ENCODE data around the gene RABL2A.
"Not testable (repeated sequence)": the region's sequence is repeated elsewhere in the genome, so short reads cannot be mapped to it uniquely, and the experiment has no call there.

RABL2A gene

GRCh38 chr2:113621002-113621401 is 6.1 kb upstream of the RABL2A start:
- DNase-seq: not testable (repeated sequence)

GRCh38 chr2:113625906-113626305 is 1.2 kb upstream of the RABL2A start:
- not testable (repeated sequence) for DNase-seq

GRCh38 chr2:113632849-113633345 is 5.8 kb downstream of the RABL2A start:
- not testable (repeated sequence) for DNase-seq

- not testable (repeated sequence) for DNase-seq
Observed at GRCh38 chr2:113635358-113635757, 8.3 kb downstream of the RABL2A start.

GRCh38 chr2:113636226-113636625 is 9.2 kb downstream of the RABL2A start:
- DNase-seq: not testable (repeated sequence)

GRCh38 chr2:113638084-113638483 is 11.0 kb downstream of the RABL2A start:
- not testable (repeated sequence) for DNase-seq

GRCh38 chr2:113646217-113646616 is 19.2 kb downstream of the RABL2A start:
- not testable (repeated sequence) for DNase-seq

GRCh38 chr2:113650834-113651815 is 24.1 kb downstream of the RABL2A start:
- not testable (repeated sequence) for DNase-seq

- DNase-seq: not testable (repeated sequence)
Observed at GRCh38 chr2:113652599-113652998, 25.5 kb downstream of the RABL2A start.

- not testable (repeated sequence) for DNase-seq
Observed at GRCh38 chr2:113656031-113656624, 29.1 kb downstream of the RABL2A start.

GRCh38 chr2:113657735-113658134 is 30.7 kb downstream of the RABL2A start:
- DNase-seq: not testable (repeated sequence)

- not testable (repeated sequence) for DNase-seq
Observed at GRCh38 chr2:113663285-113664060, 36.4 kb downstream of the RABL2A start.

- not testable (repeated sequence) for DNase-seq
Observed at GRCh38 chr2:113664761-113665533, 37.9 kb downstream of the RABL2A start.

GRCh38 chr2:113669013-113669412 is 41.9 kb downstream of the RABL2A start:
- DNase-seq: not testable (repeated sequence)

GRCh38 chr2:113672326-113672932 is 45.4 kb downstream of the RABL2A start:
- DNase-seq: no peak

- no peak for DNase-seq
Observed at GRCh38 chr2:113675875-113676274, 48.8 kb downstream of the RABL2A start.

GRCh38 chr2:113676623-113677266 is 49.7 kb downstream of the RABL2A start:
- no peak for DNase-seq

- DNase-seq: no peak
Observed at GRCh38 chr2:113677330-113677729, 50.3 kb downstream of the RABL2A start.

- no peak for DNase-seq
Observed at GRCh38 chr2:113679457-113679856, 52.4 kb downstream of the RABL2A start.

GRCh38 chr2:113685471-113685870 is 58.4 kb downstream of the RABL2A start:
- no peak for DNase-seq

- no peak for DNase-seq
Observed at GRCh38 chr2:113686537-113686936, 59.5 kb downstream of the RABL2A start.

Measured in COR-L47 (cell line).